Epithelial cell of esophagus (primary cell): ENCODE data around the gene ZBTB5.

Source experiments
- DNase-seq: peaks from one replicate; pipeline ENCODE4 v3.0.0; 2010; ENCODE audit warnings: low read depth
- H3K4me3 ChIP-seq: 2 replicates; pipeline ENCODE4 v1.5.1; 2011; ENCODE audit warnings: mild to moderate bottlenecking, low read length, control low read depth
- CTCF ChIP-seq: IDR thresholded peaks from 2 replicates; pipeline ENCODE4 v1.5.1; 2011; ENCODE audit warnings: low read depth, mild to moderate bottlenecking, low read length, control low read depth, inconsistent platforms; ENCODE audit not compliant: insufficient read depth; ENCODE audit errors: missing control alignments

ZBTB5 gene

GRCh38 chr9:37437010-37437409 lies 28.2 kb downstream of the ZBTB5 start:
- no peak overlapping the region for H3K4me3 ChIP-seq
- TF ChIP-seq CTCF = no peak
- DNase-seq = no peak

- TF ChIP-seq CTCF = no peak
- DNase-seq = no peak
- H3K4me3 ChIP-seq = no peak overlapping the region
Observed at GRCh38 chr9:37436540-37436939, 28.7 kb downstream of the ZBTB5 start.

- no peak overlapping the region for H3K4me3 ChIP-seq
- no peak for DNase-seq
- no peak for TF ChIP-seq CTCF
Observed at GRCh38 chr9:37433867-37434371, 31.3 kb downstream of the ZBTB5 start.

GRCh38 chr9:37432020-37432419 lies 33.2 kb downstream of the ZBTB5 start:
- DNase-seq = no peak
- no peak overlapping the region for H3K4me3 ChIP-seq
- TF ChIP-seq CTCF = no peak

- H3K4me3 ChIP-seq = no peak overlapping the region
- TF ChIP-seq CTCF = peak; percentile 18
- no peak for DNase-seq
Observed at GRCh38 chr9:37430841-37431597, 34.2 kb downstream of the ZBTB5 start.

- H3K4me3 ChIP-seq = no peak overlapping the region
- DNase-seq = no peak
- no peak for TF ChIP-seq CTCF
Observed at GRCh38 chr9:37429441-37430285, 35.6 kb downstream of the ZBTB5 start.
